ENCODE data around the gene DNAJC16.

The DNAJC16 gene

GRCh38 chr1:15575549-15576150 is 49.0 kb downstream of the DNAJC16 start:
- TF ChIP-seq REST (IDR thresholded peaks at IDR 0.05; ENCODE audit: insufficient read depth in 1 of 2, low read depth in 2 of 2, low read length in 2 of 2) = no peak
- no peak for TF ChIP-seq TAF1 (IDR thresholded peaks at IDR 0.05; ENCODE audit: borderline replicate concordance, insufficient read depth, low read length)
- no peak for TF ChIP-seq FOXP2 (optimal IDR thresholded peaks at IDR 0.05; ENCODE audit: borderline replicate concordance, extremely low read depth, extremely low read length, insufficient read depth)
- no peak for TF ChIP-seq SIN3A (IDR thresholded peaks at IDR 0.05; ENCODE audit: borderline replicate concordance, insufficient read depth, low read length)
- no peak for TF ChIP-seq POLR2AphosphoS5 (IDR thresholded peaks at IDR 0.05; ENCODE audit: low read depth, low read length)

- TF ChIP-seq TAF1 (IDR thresholded peaks at IDR 0.05; ENCODE audit: borderline replicate concordance, insufficient read depth, low read length) = no peak
- no peak for TF ChIP-seq SIN3A (IDR thresholded peaks at IDR 0.05; ENCODE audit: borderline replicate concordance, insufficient read depth, low read length)
- no peak for TF ChIP-seq FOXP2 (optimal IDR thresholded peaks at IDR 0.05; ENCODE audit: borderline replicate concordance, extremely low read depth, extremely low read length, insufficient read depth)
Measured at GRCh38 chr1:15577691-15578090, 51.0 kb downstream of the DNAJC16 start.

GRCh38 chr1:15578921-15579682 is 52.5 kb downstream of the DNAJC16 start:
- TF ChIP-seq TAF1 (IDR thresholded peaks at IDR 0.05; ENCODE audit: borderline replicate concordance, insufficient read depth, low read length) (no peak), REST (IDR thresholded peaks at IDR 0.05; ENCODE audit: insufficient read depth in 1 of 2, low read depth in 2 of 2, low read length in 2 of 2) (no peak), SIN3A (IDR thresholded peaks at IDR 0.05; ENCODE audit: borderline replicate concordance, insufficient read depth, low read length) (no peak), FOXP2 (optimal IDR thresholded peaks at IDR 0.05; ENCODE audit: borderline replicate concordance, extremely low read depth, extremely low read length, insufficient read depth) (no peak), POLR2AphosphoS5 (IDR thresholded peaks at IDR 0.05; ENCODE audit: low read depth, low read length) (no peak)

- TF ChIP-seq FOXP2 (optimal IDR thresholded peaks at IDR 0.05; ENCODE audit: borderline replicate concordance, extremely low read depth, extremely low read length, insufficient read depth) (no peak), SIN3A (IDR thresholded peaks at IDR 0.05; ENCODE audit: borderline replicate concordance, insufficient read depth, low read length) (no peak), TAF1 (IDR thresholded peaks at IDR 0.05; ENCODE audit: borderline replicate concordance, insufficient read depth, low read length) (no peak), REST (IDR thresholded peaks at IDR 0.05; ENCODE audit: insufficient read depth in 1 of 2, low read depth in 2 of 2, low read length in 2 of 2) (no peak), POLR2AphosphoS5 (IDR thresholded peaks at IDR 0.05; ENCODE audit: low read depth, low read length) (no peak)
Measured at GRCh38 chr1:15579683-15580047, 53.0 kb downstream of the DNAJC16 start.

GRCh38 chr1:15583016-15583706 is 56.5 kb downstream of the DNAJC16 start:
- TF ChIP-seq FOXP2 (optimal IDR thresholded peaks at IDR 0.05; ENCODE audit: borderline replicate concordance, extremely low read depth, extremely low read length, insufficient read depth) (no peak), TAF1 (IDR thresholded peaks at IDR 0.05; ENCODE audit: borderline replicate concordance, insufficient read depth, low read length) (no peak), REST (IDR thresholded peaks at IDR 0.05; ENCODE audit: insufficient read depth in 1 of 2, low read depth in 2 of 2, low read length in 2 of 2) (no peak), POLR2AphosphoS5 (IDR thresholded peaks at IDR 0.05; ENCODE audit: low read depth, low read length) (no peak), SIN3A (IDR thresholded peaks at IDR 0.05; ENCODE audit: borderline replicate concordance, insufficient read depth, low read length) (no peak)

All from PFSK-1 (cell line).